HEK293T (cell line): ENCODE data around the gene KRT27.
A peak's percentile ranks its signal among the peaks of the same experiment; 100 is the strongest.

ENCODE experiments used
- CTCF ChIA-PET: fragments of 350-600 bp; formaldehyde crosslinking; extraction: SDS; loops from one replicate; lab custom pipeline; 2021; ENCODE audit warnings: antibody characterized with exemption, inconsistent platforms; lab: Yijun Ruan, JAX
- POLR2A ChIA-PET: fragments of 350-600 bp; formaldehyde crosslinking; extraction: SDS; loops from one replicate; lab custom pipeline; 2020; ENCODE audit warnings: antibody characterized with exemption, inconsistent platforms; lab: Yijun Ruan, JAX
- DNase-seq: peaks from one replicate; pipeline ENCODE4 v3.0.0; 2012; ENCODE audit warnings: mixed read lengths; ENCODE audit errors: extremely low spot score
- ARNT ChIP-seq: fragments of 450-650 bp; IDR thresholded peaks from 2 replicates; pipeline ENCODE4 v1.6.1; 2017; ENCODE audit warnings: mild to moderate bottlenecking
- BHLHE40 ChIP-seq: fragments of 450-650 bp; IDR thresholded peaks from 2 replicates; pipeline ENCODE4 v1.6.1; 2016; ENCODE audit warnings: mild to moderate bottlenecking, moderate library complexity, borderline replicate concordance
- CTBP1 ChIP-seq: fragments of 450-650 bp; IDR thresholded peaks from 2 replicates; pipeline ENCODE4 v1.6.1; 2016; ENCODE audit warnings: borderline replicate concordance
- ELF4 ChIP-seq: fragments of 450-650 bp; IDR thresholded peaks from 2 replicates; pipeline ENCODE4 v1.6.1; 2017; ENCODE audit warnings: antibody characterized with exemption
- FOXA1 ChIP-seq: fragments of 450-650 bp; IDR thresholded peaks from 2 replicates; pipeline ENCODE4 v1.6.1; 2016; ENCODE audit warnings: mild to moderate bottlenecking
- FOXK2 ChIP-seq: fragments of 450-650 bp; IDR thresholded peaks from 2 replicates; pipeline ENCODE4 v1.6.1; 2016; ENCODE audit warnings: mild to moderate bottlenecking
- FOXM1 ChIP-seq: fragments of 450-650 bp; IDR thresholded peaks from 2 replicates; pipeline ENCODE4 v1.6.1; 2017; ENCODE audit warnings: mild to moderate bottlenecking, borderline replicate concordance
- HDGF ChIP-seq: fragments of 450-650 bp; IDR thresholded peaks from 2 replicates; pipeline ENCODE4 v1.6.1; 2017; ENCODE audit warnings: antibody characterized with exemption, borderline replicate concordance
- L3MBTL2 ChIP-seq: fragments of 450-650 bp; conservative IDR thresholded peaks from 2 replicates; pipeline ENCODE4 v1.6.1; 2016; ENCODE audit warnings: mild to moderate bottlenecking
- LEF1 ChIP-seq: fragments of 450-650 bp; IDR thresholded peaks from 2 replicates; pipeline ENCODE4 v1.6.1; 2017; ENCODE audit warnings: mild to moderate bottlenecking, borderline replicate concordance
- NFRKB ChIP-seq: fragments of 450-650 bp; IDR thresholded peaks from 2 replicates; pipeline ENCODE4 v1.6.1; 2016; ENCODE audit warnings: mild to moderate bottlenecking, moderate library complexity
- PKNOX1 ChIP-seq: fragments of 450-650 bp; IDR thresholded peaks from 2 replicates; pipeline ENCODE4 v1.6.1; 2016
- SP1 ChIP-seq: fragments of 450-650 bp; IDR thresholded peaks from 2 replicates; pipeline ENCODE4 v1.6.1; 2017
- SUZ12 ChIP-seq: fragments of 450-650 bp; IDR thresholded peaks from 2 replicates; pipeline ENCODE4 v1.6.1; 2016; ENCODE audit warnings: mild to moderate bottlenecking
- TARDBP ChIP-seq: fragments of 450-650 bp; IDR thresholded peaks from 2 replicates; pipeline ENCODE4 v1.6.1; 2016
- ZNF384 ChIP-seq: fragments of 450-650 bp; IDR thresholded peaks from 2 replicates; pipeline ENCODE4 v1.6.1; 2016

The KRT27 gene

GRCh38 chr17:40794466-40794865 lies 12.1 kb upstream of the KRT27 start:
- CTCF ChIA-PET, result interaction anchor here (1.0 kb wide), 1 partner anchor 754 kb away, joined by 3 read pairs; no protein-coding TSS in a partner anchor
- no peak for TF ChIP-seq L3MBTL2
- no peak for TF ChIP-seq SP1
- no peak for TF ChIP-seq SUZ12
- TF ChIP-seq NFRKB, result no peak
- TF ChIP-seq BHLHE40, result no peak
- no peak for TF ChIP-seq FOXA1
- TF ChIP-seq ARNT, result no peak
- no peak for TF ChIP-seq TARDBP
- TF ChIP-seq LEF1, result no peak
- no peak for TF ChIP-seq ELF4
- TF ChIP-seq FOXM1, result no peak
- TF ChIP-seq ZNF384, result no peak
- TF ChIP-seq HDGF, result no peak
- no peak for TF ChIP-seq FOXK2
- TF ChIP-seq PKNOX1, result no peak
- no peak for TF ChIP-seq CTBP1
- POLR2A ChIA-PET, result no interaction called here
- DNase-seq, result no peak

- POLR2A ChIA-PET, result no interaction called here
- no peak for TF ChIP-seq SP1
- TF ChIP-seq TARDBP, result no peak
- CTCF ChIA-PET, result interaction anchor here (3.2 kb wide), 1 partner anchor 178 kb away, joined by 15 read pairs; no protein-coding TSS in a partner anchor
- DNase-seq, result no peak
These were observed 11.5 kb upstream of the KRT27 start for GRCh38 chr17:40793832-40794231.

DNA sequence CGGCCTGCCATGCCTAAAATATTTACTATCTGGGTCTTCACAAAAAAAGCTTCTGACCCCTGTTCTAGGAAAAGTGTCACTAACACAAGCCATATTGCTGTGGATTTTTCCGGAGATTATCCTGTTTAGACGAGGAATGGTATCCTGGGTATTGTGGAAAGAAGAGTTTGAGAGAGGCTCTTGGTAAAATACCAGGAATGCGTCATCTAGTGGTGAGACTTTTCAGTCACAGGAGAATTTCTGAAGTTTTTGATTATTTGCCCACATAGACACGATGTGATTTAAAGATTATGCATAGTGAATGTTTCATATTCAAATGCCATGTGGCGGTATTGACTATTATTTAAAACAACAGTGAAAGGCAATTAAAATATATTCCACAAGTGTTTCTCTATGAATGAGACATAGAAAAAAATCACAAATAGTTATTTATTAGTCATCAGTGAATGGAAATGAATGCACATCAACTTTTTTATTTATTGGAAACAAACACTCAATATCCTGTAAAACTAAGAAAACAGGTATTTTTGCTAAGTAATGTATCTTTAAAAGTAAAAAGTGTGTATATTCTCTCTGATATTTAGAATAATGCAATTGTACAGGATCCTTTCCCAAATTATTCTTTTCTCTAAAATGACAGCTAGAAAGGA lies 9.6 kb upstream of the KRT27 start:
- TF ChIP-seq FOXK2 (no peak), TARDBP (no peak)
- ChIA-PET CTCF (interaction anchor here (0.9 to 3.2 kb wide), 3 partner anchors 12 to 176 kb away, joined by 4 to 15 read pairs (median 6); no protein-coding TSS in a partner anchor), POLR2A (no interaction called here)
- peak; percentile 10 for DNase-seq

GRCh38 chr17:40791111-40791510 lies 8.8 kb upstream of the KRT27 start:
- ChIA-PET POLR2A (no interaction called here), CTCF (interaction anchor here (0.9 to 3.2 kb wide), 3 partner anchors 11 to 176 kb away, joined by 4 to 15 read pairs (median 6); no protein-coding TSS in a partner anchor)
- DNase-seq, result no peak
- no peak for TF ChIP-seq LEF1
- no peak for TF ChIP-seq L3MBTL2
- no peak for TF ChIP-seq PKNOX1
- TF ChIP-seq CTBP1, result no peak
- no peak for TF ChIP-seq ARNT
- no peak for TF ChIP-seq FOXK2

GRCh38 chr17:40779181-40779909 lies 3.0 kb downstream of the KRT27 start:
- DNase-seq, result peak; percentile 10

GRCh38 chr17:40778461-40778860 lies 3.9 kb downstream of the KRT27 start:
- CTCF ChIA-PET, result no interaction called here
- TF ChIP-seq ZNF384, result no peak
- TF ChIP-seq ARNT, result no peak
- TF ChIP-seq NFRKB, result no peak
- TF ChIP-seq CTBP1, result no peak
- no peak for TF ChIP-seq SUZ12
- TF ChIP-seq L3MBTL2, result no peak
- TF ChIP-seq HDGF, result no peak
- no peak for TF ChIP-seq FOXK2
- TF ChIP-seq SP1, result no peak
- TF ChIP-seq FOXA1, result no peak
- no peak for TF ChIP-seq PKNOX1
- no peak for TF ChIP-seq TARDBP
- TF ChIP-seq LEF1, result no peak
- no peak for TF ChIP-seq BHLHE40
- TF ChIP-seq FOXM1, result no peak
- no peak for TF ChIP-seq ELF4
- POLR2A ChIA-PET, result no interaction called here
- DNase-seq, result no peak

More at GRCh38 chr17:40779181-40779909, 3.0 kb downstream of the KRT27 start:
- ChIA-PET CTCF (interaction anchor here (0.6 to 0.9 kb wide), 2 partner anchors 12 to 1049 kb away, joined by 3 to 4 read pairs; no protein-coding TSS in a partner anchor), POLR2A (no interaction called here)
- no peak for TF ChIP-seq L3MBTL2
- no peak for TF ChIP-seq BHLHE40
- no peak for TF ChIP-seq SP1
- TF ChIP-seq TARDBP, result no peak
- no peak for TF ChIP-seq PKNOX1
- no peak for TF ChIP-seq LEF1
